Pancreas (tissue), 10 donors: Measurements from ENCODE around the gene IZUMO2. TPM values are rescaled to one million over a fixed set of nuclear protein-coding genes. Genes with fewer than 3 reads are reported as not detected.

Experiments
- ATAC-seq, 4 donors: fragments of 200-7000 bp; cut with Tn5 transposase; one replicate each; pipeline versions ENCODE4 v1.8.0 to v1.9.1; 2020; ENCODE audit warnings: mild to moderate bottlenecking in 4 of 4, moderate library complexity in 4 of 4
- DNase-seq, 6 donors: peaks; one replicate each; pipeline ENCODE4 v3.0.0-alpha.2; 2020
- FAIRE-seq: peaks from 2 replicates; lab custom pipeline; 2012; peaks lifted over from hg19 to GRCh38; lab: Jason Lieb, UNC
- H3K27ac ChIP-seq, 4 donors: fragments of 200-600 bp; sonication (generic); 1 replicate in 3 of 4; 2 replicates in 1 of 4; pipeline versions ENCODE4 v1.5.0 to v1.8.0; 2020
- H3K27me3 ChIP-seq, 4 donors: fragments of 200-600 bp; one replicate each; pipeline ENCODE4 v1.8.0; 2021
- H3K36me3 ChIP-seq, 3 donors: fragments of 200-600 bp; sonication (generic) in 1 of 3; one replicate each; pipeline versions ENCODE4 v1.5.0 to v1.8.0; 2020 to 2021
- H3K4me1 ChIP-seq, 3 donors: fragments of 200-600 bp; one replicate each; pipeline ENCODE4 v1.8.0; 2021
- H3K4me3 ChIP-seq, 4 donors: fragments of 200-600 bp; sonication (generic) in 2 of 4; one replicate each; pipeline versions ENCODE4 v1.5.0 to v1.8.0; 2020 to 2021
- H3K9me3 ChIP-seq, 4 donors: fragments of 200-600 bp; one replicate each; pipeline ENCODE4 v1.8.0; 2021
- CTCF ChIP-seq, 4 donors: fragments of 200-600 bp; sonication (generic) in 3 of 4; IDR thresholded peaks; one replicate each; pipeline versions ENCODE4 v1.5.0 to v1.8.0; 2021; ENCODE audit warnings: antibody characterized with exemption in 4 of 4
- WGBS, 2 donors: extraction: QIAGEN DNeasy Blood & Tissue Kit; methylation state at CpG; one replicate each; pipeline ENCODE4 v1.1.7; 2013; 5-methylcytosine and 5-hydroxymethylcytosine counted together
- intact Hi-C, 3 donors: fragments of 100-400 bp; cut with DNase I; formaldehyde crosslinking; loops; one replicate each; pipeline versions ENCODE4 v1.11.1 to v1.14.2; 2022
- polyA plus RNA-seq, 2 donors: library from polyadenylated mRNA; stranded (reverse); fragments of 200-250 nt; gene quantifications; one replicate each; pipeline ENCODE4 v1.2.3, GENCODE V29; 2013
- total RNA-seq, 6 donors: library from RNA; stranded (reverse); fragmentation: NEBNext Ultra II Directional in 4 of 6; extraction: Animal tissue kit (Norgen Biotek cat#: 25700) in 4 of 6; gene quantifications; one replicate each; pipeline versions ENCODE4 v1.2.1 to v1.2.4, GENCODE V29; 2021 to 2023
- donor health status: healthy with polysubstance abuse.
- donor health status: DM: no; HTN: no; CAD: no; lungs with moderate emphysema.
- donor health status: DM: no; HTN: no; CAD: no.
- donor health status: control.
- donor health status: control.
- donor health status: Bipolar disorder and iron deficiency.
- donor health status: DM: yes; HTN: yes; CAD: no.
- donor health status: DM: no; HTN: no; CAD: no.
- donor health status: DM: no; HTN: no; CAD: no.
- donor health status: DM: yes; HTN: yes; CAD: no.

The IZUMO2 gene
- total and polyA plus RNA-seq, 8 donors = not detected

- no peaks in the 10 kb centered on the region for H3K9me3 ChIP-seq
- H3K27me3 ChIP-seq = no peaks in the 10 kb centered on the region
- intact Hi-C loops = no loop called here
- no peak for DNase-seq
- no peaks in the 10 kb centered on the region for H3K36me3 ChIP-seq
- no peak for ATAC-seq
- H3K4me1 ChIP-seq = no peaks in the 10 kb centered on the region
- TF ChIP-seq CTCF (IDR thresholded peaks at IDR 0.05) = no peak
- 63 to 72% methylated on average over 8 of the region's 8 CpGs for WGBS, 2 donors
- H3K27ac ChIP-seq = no peak overlapping the region
- FAIRE-seq = no peak
- H3K4me3 ChIP-seq = no peak overlapping the region
These were observed 26.2 kb upstream of the IZUMO2 start for GRCh38 chr19:50189331-50189730.

GRCh38 chr19:50187937-50188336, 24.9 kb upstream of the IZUMO2 start:
- Histone ChIP-seq H3K4me1 (no peaks in the 10 kb centered on the region), H3K4me3 (no peak overlapping the region), H3K9me3 (no peaks in the 10 kb centered on the region), H3K36me3 (no peaks in the 10 kb centered on the region), H3K27ac (peak overlapping the region in 2 of 4 donors; percentile 33 to 51), H3K27me3 (no peaks in the 10 kb centered on the region)
- no peak for TF ChIP-seq CTCF (IDR thresholded peaks at IDR 0.05)
- WGBS, 2 donors = 14 to 18% methylated on average over 13 of the region's 13 CpGs
- ATAC-seq = peak in 2 of 4 donors; percentile 53 to 62
- no peak for FAIRE-seq
- intact Hi-C loops = no loop called here
- DNase-seq = no peak

GRCh38 chr19:50184196-50184595, 21.1 kb upstream of the IZUMO2 start:
- TF ChIP-seq CTCF (IDR thresholded peaks at IDR 0.05) = no peak
- no peak for DNase-seq
- H3K4me1 ChIP-seq = no peaks in the 10 kb centered on the region
- H3K27ac ChIP-seq = no peak overlapping the region
- H3K4me3 ChIP-seq = no peak overlapping the region
- intact Hi-C loops = no loop called here
- H3K27me3 ChIP-seq = no peaks in the 10 kb centered on the region
- no peaks in the 10 kb centered on the region for H3K36me3 ChIP-seq
- ATAC-seq = no peak
- no peaks in the 10 kb centered on the region for H3K9me3 ChIP-seq
- FAIRE-seq = no peak
- WGBS, 2 donors = 16 to 32% methylated on average over 1 of the region's 1 CpG

GRCh38 chr19:50181121-50181520, 18.0 kb upstream of the IZUMO2 start:
- TF ChIP-seq CTCF (IDR thresholded peaks at IDR 0.05) = no peak
- Histone ChIP-seq H3K27me3 (no peaks in the 10 kb centered on the region), H3K4me3 (no peak overlapping the region), H3K36me3 (no peaks in the 10 kb centered on the region), H3K4me1 (no peaks in the 10 kb centered on the region), H3K9me3 (no peaks in the 10 kb centered on the region), H3K27ac (no peak overlapping the region)
- ATAC-seq (peak in 3 of 4 donors; percentile 44 to 54 (median 46)), DNase-seq (no peak), FAIRE-seq (no peak)
- intact Hi-C loops = no loop called here
- WGBS, 2 donors = 30 to 33% methylated on average over 5 of the region's 5 CpGs

GRCh38 chr19:50178859-50179537, 15.9 kb upstream of the IZUMO2 start:
- H3K27ac ChIP-seq = peak overlapping the region in 2 of 4 donors; percentile 46 to 47
- no peaks in the 10 kb centered on the region for H3K36me3 ChIP-seq
- intact Hi-C loops = no loop called here
- no peaks in the 10 kb centered on the region for H3K9me3 ChIP-seq
- no peak for FAIRE-seq
- WGBS, 2 donors = 38 to 46% methylated on average over 9 of the region's 9 CpGs
- H3K4me3 ChIP-seq = no peak overlapping the region
- peak in 3 of 4 donors; percentile 24 to 57 (median 31) for ATAC-seq
- TF ChIP-seq CTCF (IDR thresholded peaks at IDR 0.05) = no peak
- DNase-seq = no peak
- no peaks in the 10 kb centered on the region for H3K27me3 ChIP-seq
- H3K4me1 ChIP-seq = no peaks in the 10 kb centered on the region
